ENCODE data around the gene DVL2.

DNA sequence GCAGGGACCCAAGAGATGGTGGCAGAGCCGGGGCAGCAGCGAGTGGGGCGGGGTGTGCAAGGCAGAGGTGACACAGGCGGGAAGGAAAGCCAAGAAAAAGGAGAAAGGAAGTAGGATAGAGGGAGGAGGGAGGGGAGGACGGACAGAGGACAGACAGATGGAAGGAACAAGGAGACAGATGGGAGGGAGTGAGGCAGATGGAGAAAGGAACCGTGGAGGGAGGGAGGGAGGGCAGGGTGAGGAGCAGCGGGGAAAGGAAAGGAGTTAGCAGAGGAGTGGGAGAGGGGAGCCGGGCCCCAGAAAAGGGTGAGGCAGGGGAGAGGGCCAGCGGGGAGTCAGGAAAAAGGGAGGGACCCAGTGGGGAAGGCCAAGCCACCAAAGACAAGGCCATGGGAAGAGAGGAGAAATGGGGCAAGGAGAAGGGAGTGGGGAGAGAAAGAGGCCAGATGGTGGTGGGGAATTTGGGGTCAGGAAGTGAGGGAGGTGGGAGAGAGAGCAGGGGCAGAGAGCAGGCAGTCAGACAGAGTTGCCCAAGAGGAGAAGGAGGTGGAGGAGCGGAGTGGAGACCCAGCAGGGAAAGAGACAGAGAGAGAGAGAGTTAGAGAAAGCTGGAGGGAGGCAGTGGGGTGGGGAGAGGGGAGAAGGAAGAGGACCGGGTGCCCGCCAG is 41.9 kb downstream of the DVL2 start:
- TF ChIP-seq, protein P1, sequence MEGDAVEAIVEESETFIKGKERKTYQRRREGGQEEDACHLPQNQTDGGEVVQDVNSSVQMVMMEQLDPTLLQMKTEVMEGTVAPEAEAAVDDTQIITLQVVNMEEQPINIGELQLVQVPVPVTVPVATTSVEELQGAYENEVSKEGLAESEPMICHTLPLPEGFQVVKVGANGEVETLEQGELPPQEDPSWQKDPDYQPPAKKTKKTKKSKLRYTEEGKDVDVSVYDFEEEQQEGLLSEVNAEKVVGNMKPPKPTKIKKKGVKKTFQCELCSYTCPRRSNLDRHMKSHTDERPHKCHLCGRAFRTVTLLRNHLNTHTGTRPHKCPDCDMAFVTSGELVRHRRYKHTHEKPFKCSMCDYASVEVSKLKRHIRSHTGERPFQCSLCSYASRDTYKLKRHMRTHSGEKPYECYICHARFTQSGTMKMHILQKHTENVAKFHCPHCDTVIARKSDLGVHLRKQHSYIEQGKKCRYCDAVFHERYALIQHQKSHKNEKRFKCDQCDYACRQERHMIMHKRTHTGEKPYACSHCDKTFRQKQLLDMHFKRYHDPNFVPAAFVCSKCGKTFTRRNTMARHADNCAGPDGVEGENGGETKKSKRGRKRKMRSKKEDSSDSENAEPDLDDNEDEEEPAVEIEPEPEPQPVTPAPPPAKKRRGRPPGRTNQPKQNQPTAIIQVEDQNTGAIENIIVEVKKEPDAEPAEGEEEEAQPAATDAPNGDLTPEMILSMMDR (IDR thresholded peaks at IDR 0.05; ENCODE audit: low read depth, low read length, poor library complexity, severe bottlenecking), result no peak
- no peak for TF ChIP-seq EZH2phosphoT487 (IDR thresholded peaks at IDR 0.05; ENCODE audit: borderline replicate concordance, low read length)
